HEK293 (cell line): ENCODE measurements around the gene TFDP1.
A peak's percentile ranks its signal among the peaks of the same experiment; 100 is the strongest.

Experiments
- CTCF ChIA-PET: fragments of 350-600 bp; formaldehyde crosslinking; extraction: SDS; loops from one replicate; lab custom pipeline; 2021; ENCODE audit warnings: antibody characterized with exemption; lab: Yijun Ruan, JAX
- POLR2A ChIA-PET: fragments of 300-600 bp; formaldehyde crosslinking; extraction: SDS; loops from one replicate; lab custom pipeline; 2020; ENCODE audit warnings: antibody characterized with exemption, inconsistent platforms; lab: Yijun Ruan, JAX
- H3K27ac ChIP-seq: fragments of 200-500 bp; sonication (Bioruptor generic); 2 replicates; pipeline ENCODE4 v1.5.1; 2014; ENCODE audit warnings: low read depth, low read length, control low read depth, inconsistent platforms; ENCODE audit errors: extremely low read depth
- H3K36me3 ChIP-seq, 2 experiments: fragments of 200-500 bp in 1 of 2; sonication (Bioruptor generic) in 1 of 2; 1 replicate in 1 of 2; 2 replicates in 1 of 2; pipeline ENCODE4 v1.5.1; 2014 to 2017; ENCODE audit warnings: inconsistent platforms in 2 of 2, low read length in 2 of 2; ENCODE audit not compliant: control insufficient read depth in 2 of 2, insufficient read depth in 1 of 2
- H3K4me1 ChIP-seq: fragments of 200-500 bp; sonication (Bioruptor generic); 2 replicates; pipeline ENCODE4 v1.5.1; 2014; ENCODE audit warnings: mild to moderate bottlenecking, low read length, inconsistent platforms; ENCODE audit not compliant: control insufficient read depth, insufficient read depth
- H3K4me3 ChIP-seq: 2 replicates; pipeline ENCODE4 v1.5.1; 2011; ENCODE audit warnings: low read depth, mild to moderate bottlenecking, control low read depth, low read length, moderate library complexity
- H3K9me3 ChIP-seq: fragments of 200-500 bp; sonication (Bioruptor generic); 2 replicates; pipeline ENCODE4 v1.5.1; 2014; ENCODE audit warnings: low read depth, low read length, inconsistent platforms; ENCODE audit not compliant: control insufficient read depth, insufficient read depth
- GFI1B ChIP-seq: fragments of 450-650 bp; formaldehyde crosslinking; IDR thresholded peaks from 2 replicates; pipeline ENCODE4 v1.5.1; 2016; ENCODE audit warnings: missing biosample characterization, missing genetic modification characterization
- GLIS1 ChIP-seq: fragments of 450-650 bp; formaldehyde crosslinking; IDR thresholded peaks from 2 replicates; pipeline ENCODE4 v1.5.1; 2016; ENCODE audit warnings: missing biosample characterization, missing genetic modification characterization
- GLIS2 ChIP-seq: fragments of 450-650 bp; formaldehyde crosslinking; IDR thresholded peaks from 2 replicates; pipeline ENCODE4 v1.5.1; 2016; ENCODE audit warnings: missing biosample characterization, missing genetic modification characterization
- HOXD13 ChIP-seq: sonication (generic); formaldehyde crosslinking; IDR thresholded peaks from 2 replicates; pipeline ENCODE4 v1.8.0; 2022; ENCODE audit warnings: missing genetic modification reagents, borderline replicate concordance
- ZFHX2 ChIP-seq: fragments of 450-650 bp; formaldehyde crosslinking; conservative IDR thresholded peaks from 2 replicates; pipeline ENCODE4 v1.5.1; 2016; ENCODE audit warnings: missing biosample characterization, missing genetic modification characterization
- ZFP3 ChIP-seq: fragments of 450-650 bp; formaldehyde crosslinking; IDR thresholded peaks from 2 replicates; pipeline ENCODE4 v1.5.1; 2016; ENCODE audit warnings: low read depth, missing biosample characterization, missing genetic modification characterization
- ZIC2 ChIP-seq: fragments of 450-650 bp; formaldehyde crosslinking; IDR thresholded peaks from 2 replicates; pipeline ENCODE4 v1.5.1; 2016; ENCODE audit warnings: missing biosample characterization, missing genetic modification characterization
- ZNF184 ChIP-seq: fragments of 450-650 bp; IDR thresholded peaks from 2 replicates; pipeline ENCODE4 v1.5.1; 2018; ENCODE audit warnings: missing biosample characterization, mild to moderate bottlenecking, missing genetic modification characterization
- ZNF292 ChIP-seq: fragments of 450-650 bp; formaldehyde crosslinking; IDR thresholded peaks from 2 replicates; pipeline ENCODE4 v1.5.1; 2016; ENCODE audit warnings: low read depth, missing biosample characterization, missing genetic modification characterization, borderline replicate concordance
- ZNF514 ChIP-seq: fragments of 450-650 bp; formaldehyde crosslinking; IDR thresholded peaks from 2 replicates; pipeline ENCODE4 v1.5.1; 2016; ENCODE audit warnings: missing biosample characterization, missing genetic modification characterization
- ZNF596 ChIP-seq: fragments of 450-650 bp; IDR thresholded peaks from 2 replicates; pipeline ENCODE4 v1.5.0; 2018; ENCODE audit warnings: missing biosample characterization, mild to moderate bottlenecking, missing genetic modification characterization, moderate library complexity
- ZNF600 ChIP-seq: fragments of 450-650 bp; formaldehyde crosslinking; IDR thresholded peaks from 2 replicates; pipeline ENCODE4 v1.5.1; 2016; ENCODE audit warnings: missing biosample characterization, missing genetic modification characterization
- TF ChIP-seq, protein P1 (sequence below): fragments of 450-650 bp; formaldehyde crosslinking; IDR thresholded peaks from 2 replicates; pipeline ENCODE4 v1.5.1; 2016; ENCODE audit warnings: missing biosample characterization, missing genetic modification characterization

TFDP1 gene

DNA sequence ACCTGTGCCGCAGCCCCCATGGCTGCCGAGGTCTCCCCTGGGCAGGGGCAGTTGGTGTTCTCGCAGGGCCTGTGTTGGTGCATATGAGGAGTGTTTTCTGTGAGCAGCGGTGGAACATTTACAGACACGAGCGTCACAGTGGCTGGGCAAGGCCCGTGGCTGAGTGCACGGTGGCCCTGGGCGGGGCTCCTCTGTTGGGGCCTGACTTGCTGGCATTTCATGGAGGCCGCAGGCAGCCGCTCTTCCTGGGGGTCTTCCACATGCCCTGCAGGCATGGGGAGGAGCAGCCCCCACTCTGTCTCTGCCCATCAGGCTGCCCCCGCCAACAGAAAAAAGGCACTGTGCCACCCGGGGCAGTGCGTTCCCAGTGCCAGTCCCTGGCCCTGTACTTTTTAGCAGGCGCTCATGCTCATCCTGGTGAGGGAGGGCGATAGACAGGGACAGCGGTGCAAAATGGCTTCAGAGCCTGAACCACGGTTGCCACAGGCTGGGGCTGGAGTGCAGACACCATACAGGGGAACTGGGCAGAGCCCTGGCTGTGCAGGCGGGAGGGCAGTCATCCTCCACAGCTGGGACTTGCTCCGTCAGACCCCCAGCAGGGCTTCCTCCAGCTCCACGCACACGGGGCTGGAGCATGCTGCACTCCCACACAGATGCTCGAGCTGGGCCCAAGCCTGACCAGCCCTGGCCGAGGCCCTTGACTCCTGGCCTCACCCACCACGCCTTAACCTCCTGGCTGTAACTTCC is 23.5 kb downstream of the TFDP1 start:
- Histone ChIP-seq H3K4me3 (no peak overlapping the region), H3K36me3 (peaks cover 0 to 95% of the 10 kb centered on the region in 2 experiments; a peak in 2 of 3 replicates), H3K4me1 (no peaks in the 10 kb centered on the region; the same call in 1 of the 2 replicates), H3K9me3 (no peaks in the 10 kb centered on the region), H3K27ac (no peak overlapping the region)
- ChIA-PET CTCF (no interaction called here), POLR2A (no interaction called here)
- TF ChIP-seq ZNF184 (tag by site-specific recombination) (no peak), ZNF600 (tag by site-specific recombination) (peak; percentile 33; the same call in 1 of the 2 replicates), ZIC2 (tag by site-specific recombination) (peak; percentile 58), GLIS1 (peak; percentile 55), ZFP3 (tag by site-specific recombination) (no peak)

DNA sequence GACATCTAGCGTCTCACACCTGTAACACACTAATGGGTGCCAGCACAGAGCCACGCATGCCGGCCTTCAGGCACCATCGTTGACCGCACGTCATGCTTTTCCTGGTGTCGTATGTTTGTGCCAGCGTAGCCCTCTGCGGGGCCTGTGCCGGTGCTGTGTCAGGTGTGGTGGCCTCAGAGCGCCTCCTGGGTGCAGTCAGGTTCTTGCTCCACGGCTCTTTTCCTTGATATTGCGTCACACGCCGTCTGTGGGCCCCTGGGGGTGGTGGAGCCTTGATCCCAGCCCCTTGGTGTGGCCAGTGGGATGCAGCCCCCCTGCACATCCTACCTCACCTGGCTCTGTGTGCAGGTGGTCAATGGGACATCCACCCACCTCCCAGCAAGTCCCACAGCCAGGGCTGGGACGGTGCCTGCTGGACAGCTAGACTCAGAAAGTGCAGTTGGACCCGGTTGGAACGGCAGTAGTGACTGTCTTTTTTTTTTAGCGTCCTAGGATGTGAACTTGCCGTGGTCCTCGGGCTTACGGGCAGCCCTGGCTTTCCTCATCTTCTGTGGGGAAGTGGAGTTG is 24.5 kb downstream of the TFDP1 start:
- H3K4me3 ChIP-seq: no peak overlapping the region
- ChIA-PET POLR2A (no interaction called here), CTCF (no interaction called here)
- TF ChIP-seq GLIS2 (tag by site-specific recombination) (0 out of 2 replicates have a peak, but pooled peaks have one; percentile 7), GLIS1 (peak; percentile 16; the same call in 1 of the 2 replicates), ZNF292 (tag by site-specific recombination) (no peak)
- no peak overlapping the region for H3K27ac ChIP-seq
- H3K36me3 ChIP-seq: peaks cover 7 to 96% of the 10 kb centered on the region in 2 experiments; a peak in 2 of 3 replicates
- H3K9me3 ChIP-seq: no peaks in the 10 kb centered on the region
- no peaks in the 10 kb centered on the region; the same call in 1 of the 2 replicates for H3K4me1 ChIP-seq

DNA sequence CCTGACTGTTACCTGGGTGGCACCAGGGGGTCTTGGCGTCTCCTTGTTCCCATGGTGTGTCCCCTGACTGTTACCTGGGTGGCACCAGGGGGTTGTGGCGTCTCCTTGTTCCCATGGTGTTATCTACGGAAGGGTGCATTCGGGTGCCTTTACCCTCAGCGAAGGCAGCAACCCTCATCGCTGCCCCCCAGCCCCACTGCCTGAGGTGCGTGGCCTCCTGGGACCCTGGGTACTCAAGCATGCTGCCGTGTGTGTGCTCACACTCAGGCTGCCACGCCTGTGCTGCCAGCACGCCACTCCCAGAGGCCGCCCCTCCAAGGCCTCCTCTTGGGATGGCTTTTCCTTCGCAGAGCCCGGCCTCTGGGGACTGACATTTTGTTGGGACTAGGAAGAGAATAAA is 25.1 kb downstream of the TFDP1 start:
- CTCF ChIA-PET: no interaction called here
- no peaks in the 10 kb centered on the region for H3K4me1 ChIP-seq
- H3K27ac ChIP-seq: no peak overlapping the region
- peaks cover 8 to 97% of the 10 kb centered on the region in 2 experiments; a peak in 2 of 3 replicates for H3K36me3 ChIP-seq
- no peak for TF ChIP-seq GFI1B
- 0 out of 2 replicates have a peak, but pooled peaks have one; percentile 8 for TF ChIP-seq GLIS2 (tag by site-specific recombination)
- TF ChIP-seq, all 188 proteins: peak for 1
- Histone ChIP-seq H3K4me3 (no peak overlapping the region), H3K9me3 (no peaks in the 10 kb centered on the region)
- POLR2A ChIA-PET: no interaction called here

DNA sequence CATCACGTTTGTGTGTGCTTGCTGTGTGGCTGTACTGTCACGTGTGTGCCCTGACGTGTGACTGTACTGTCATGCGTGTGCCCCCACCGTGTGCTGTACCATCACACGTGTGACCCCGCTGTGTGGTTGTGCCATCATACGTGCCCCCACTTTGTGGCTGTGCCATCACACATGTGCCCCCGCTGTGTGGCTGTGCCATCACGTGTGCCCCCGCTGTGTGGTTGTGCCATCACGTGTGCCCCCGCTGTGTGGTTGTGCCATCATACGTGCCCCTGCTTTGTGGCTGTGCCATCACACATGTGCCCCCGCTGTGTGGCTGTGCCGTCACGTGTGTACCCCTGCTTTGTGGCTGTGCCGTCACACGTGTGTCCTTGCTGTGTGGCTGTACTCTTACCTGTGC is 25.7 kb downstream of the TFDP1 start:
- Histone ChIP-seq H3K36me3 (peaks cover 8 to 97% of the 10 kb centered on the region in 2 experiments; a peak in 2 of 3 replicates), H3K4me1 (no peaks in the 10 kb centered on the region), H3K27ac (no peak overlapping the region), H3K4me3 (no peak overlapping the region), H3K9me3 (no peaks in the 10 kb centered on the region)
- TF ChIP-seq, protein P1, sequence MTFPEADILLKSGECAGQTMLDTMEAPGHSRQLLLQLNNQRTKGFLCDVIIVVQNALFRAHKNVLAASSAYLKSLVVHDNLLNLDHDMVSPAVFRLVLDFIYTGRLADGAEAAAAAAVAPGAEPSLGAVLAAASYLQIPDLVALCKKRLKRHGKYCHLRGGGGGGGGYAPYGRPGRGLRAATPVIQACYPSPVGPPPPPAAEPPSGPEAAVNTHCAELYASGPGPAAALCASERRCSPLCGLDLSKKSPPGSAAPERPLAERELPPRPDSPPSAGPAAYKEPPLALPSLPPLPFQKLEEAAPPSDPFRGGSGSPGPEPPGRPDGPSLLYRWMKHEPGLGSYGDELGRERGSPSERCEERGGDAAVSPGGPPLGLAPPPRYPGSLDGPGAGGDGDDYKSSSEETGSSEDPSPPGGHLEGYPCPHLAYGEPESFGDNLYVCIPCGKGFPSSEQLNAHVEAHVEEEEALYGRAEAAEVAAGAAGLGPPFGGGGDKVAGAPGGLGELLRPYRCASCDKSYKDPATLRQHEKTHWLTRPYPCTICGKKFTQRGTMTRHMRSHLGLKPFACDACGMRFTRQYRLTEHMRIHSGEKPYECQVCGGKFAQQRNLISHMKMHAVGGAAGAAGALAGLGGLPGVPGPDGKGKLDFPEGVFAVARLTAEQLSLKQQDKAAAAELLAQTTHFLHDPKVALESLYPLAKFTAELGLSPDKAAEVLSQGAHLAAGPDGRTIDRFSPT: peak; percentile 76
- TF ChIP-seq HOXD13 (CRISPR knock-in tag): no peak
- ChIA-PET POLR2A (no interaction called here), CTCF (no interaction called here)

DNA sequence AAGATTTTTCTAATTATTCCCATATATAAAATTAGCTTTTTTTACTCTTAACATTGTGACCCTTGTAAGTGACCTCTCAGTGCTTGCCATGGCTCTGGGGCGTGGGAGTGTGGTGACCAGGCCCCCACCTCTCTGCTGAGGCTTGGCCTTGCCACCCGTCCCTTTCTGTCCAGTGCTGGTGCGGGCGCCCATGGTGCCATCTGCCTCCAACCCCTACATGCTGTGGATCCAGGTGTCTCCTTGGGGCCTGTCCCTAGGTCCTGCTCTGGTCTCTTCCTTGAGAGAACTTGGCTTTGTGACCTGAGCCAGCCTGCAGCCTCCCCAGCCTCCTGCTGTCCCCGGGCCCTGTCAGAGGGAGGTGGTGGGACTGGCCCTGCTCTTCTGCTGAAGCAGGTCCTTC is 27.4 kb downstream of the TFDP1 start:
- CTCF ChIA-PET: interaction anchor here (0.6 to 1.2 kb wide), 2 partner anchors 44 to 662 kb away, joined by 3 read pairs; no protein-coding TSS in a partner anchor
- H3K4me1 ChIP-seq: no peaks in the 10 kb centered on the region
- TF ChIP-seq ZFHX2 (tag by site-specific recombination) (no peak), ZNF596 (tag by site-specific recombination) (no peak), ZNF514 (no peak)
- TF ChIP-seq, all 188 proteins: peak for 0
- no peak overlapping the region for H3K4me3 ChIP-seq
- POLR2A ChIA-PET: no interaction called here
- peaks cover 8 to 87% of the 10 kb centered on the region in 2 experiments; a peak in 2 of 3 replicates for H3K36me3 ChIP-seq
- H3K9me3 ChIP-seq: no peaks in the 10 kb centered on the region
- H3K27ac ChIP-seq: no peak overlapping the region
